Lung (tissue), 12 donors: ENCODE measurements around the gene B3GNT8. TPM values are rescaled to one million over a fixed set of nuclear protein-coding genes. Genes with fewer than 3 reads are reported as not detected.

Source experiments
- ATAC-seq: fragments of 200-7000 bp; cut with Tn5 transposase; one replicate; pipeline ENCODE4 v1.9.1; 2020; ENCODE audit warnings: moderate number of reproducible peaks; ENCODE audit not compliant: insufficient read depth, low FRiP score
- DNase-seq, 3 donors: peaks; one replicate each; pipeline ENCODE4 v3.0.0-alpha.2; 2013 to 2017
- H3K27ac ChIP-seq, 2 donors: one replicate each; pipeline ENCODE4 v1.5.1; 2013; ENCODE audit warnings: mild to moderate bottlenecking in 2 of 2, moderate library complexity in 2 of 2, control low read depth in 1 of 2, inconsistent platforms in 1 of 2, low read depth in 1 of 2, low read length in 1 of 2
- H3K27me3 ChIP-seq, 3 donors: one replicate each; pipeline ENCODE4 v1.5.1; 2013; ENCODE audit warnings: low read length in 2 of 3; ENCODE audit not compliant: control insufficient read depth in 3 of 3, insufficient read depth in 3 of 3
- H3K36me3 ChIP-seq, 4 donors: one replicate each; pipeline ENCODE4 v1.5.1; 2013; ENCODE audit warnings: low read length in 4 of 4, mild to moderate bottlenecking in 1 of 4, moderate library complexity in 1 of 4; ENCODE audit not compliant: control insufficient read depth in 4 of 4, insufficient read depth in 4 of 4
- H3K4me1 ChIP-seq, 5 donors: one replicate each; pipeline ENCODE4 v1.5.1; 2013; ENCODE audit warnings: low read length in 5 of 5, mild to moderate bottlenecking in 2 of 5, moderate library complexity in 1 of 5; ENCODE audit not compliant: control insufficient read depth in 5 of 5, insufficient read depth in 5 of 5
- H3K4me3 ChIP-seq: one replicate; pipeline ENCODE4 v1.5.1; 2013; ENCODE audit warnings: mild to moderate bottlenecking, control low read depth, moderate library complexity
- H3K9ac ChIP-seq, 2 donors: one replicate each; pipeline ENCODE4 v1.5.1; 2013; ENCODE audit warnings: low read length in 2 of 2, control low read depth in 1 of 2; ENCODE audit not compliant: insufficient read depth in 1 of 2
- H3K9me3 ChIP-seq, 4 donors: one replicate each; pipeline ENCODE4 v1.5.1; 2013; ENCODE audit warnings: low read length in 3 of 4, mild to moderate bottlenecking in 1 of 4, moderate library complexity in 1 of 4; ENCODE audit not compliant: control insufficient read depth in 4 of 4, insufficient read depth in 3 of 4
- CTCF ChIP-seq: IDR thresholded peaks from 2 replicates; pipeline ENCODE4 v1.5.1; 2012; ENCODE audit warnings: mild to moderate bottlenecking; ENCODE audit errors: control extremely low read depth, extremely low read depth
- WGBS, 2 donors: extraction: QIAGEN DNeasy Blood & Tissue Kit; methylation state at CpG; one replicate each; pipeline ENCODE4 v1.1.7; 2013; 5-methylcytosine and 5-hydroxymethylcytosine counted together
- polyA plus RNA-seq, 2 donors: library from polyadenylated mRNA; stranded (reverse); fragments of 200-250 nt; gene quantifications; one replicate each; pipeline ENCODE4 v1.2.1, GENCODE V29; 2013
- total RNA-seq, 2 donors: library from RNA; depleted of rRNA in 1 of 2; stranded (reverse); fragments of >200 nt in 1 of 2; gene quantifications; one replicate each; pipeline ENCODE4 v1.2.1, GENCODE V29; 2014 to 2021
- donor health status: control.
- donor health status: control.
- donor health status: Bipolar disorder and iron deficiency.
- donor health status: healthy.
- donor health status: DM: yes; HTN: yes; CAD: no.

Gene B3GNT8
- total and polyA plus RNA-seq, 4 donors = 6.2 to 39.0 (median 32.8) TPM

- peaks cover 0 to 31% (median 11%) of the 10 kb centered on the region in 4 donors for H3K36me3 ChIP-seq
- H3K27ac ChIP-seq = peak overlapping the region; percentile 66 to 90
- ATAC-seq = peak; percentile 5
- WGBS, 2 donors = 2 to 3% methylated on average over 19 to 23 of the region's 23 CpGs
- TF ChIP-seq CTCF = no peak
- H3K4me1 ChIP-seq = peaks cover 0 to 23% (median 13%) of the 10 kb centered on the region in 5 donors
- peak overlapping the region; percentile 13 to 33 for H3K9ac ChIP-seq
- no peak overlapping the region for H3K4me3 ChIP-seq
- no peaks in the 10 kb centered on the region for H3K27me3 ChIP-seq
- peak; percentile 24 to 53 (median 32) for DNase-seq
- peaks cover 0 to 3% (median 0%) of the 10 kb centered on the region in 4 donors for H3K9me3 ChIP-seq
These were observed 690 bp upstream of the B3GNT8 start for GRCh38 chr19:41427647-41428480.

- H3K4me3 ChIP-seq = peak overlapping the region; percentile 35
- no peaks in the 10 kb centered on the region for H3K9me3 ChIP-seq
- H3K4me1 ChIP-seq = peaks cover 0 to 26% (median 13%) of the 10 kb centered on the region in 5 donors
- peaks cover 0 to 29% (median 3%) of the 10 kb centered on the region in 4 donors for H3K36me3 ChIP-seq
- H3K27ac ChIP-seq = peak overlapping the region; percentile 59 to 86
- DNase-seq (no peak), ATAC-seq (no peak)
- 62 to 80% methylated on average over 36 of the region's 36 CpGs for WGBS, 2 donors
- no peak overlapping the region for H3K9ac ChIP-seq
- no peaks in the 10 kb centered on the region for H3K27me3 ChIP-seq
- TF ChIP-seq CTCF = no peak
These were observed 895 bp downstream of the B3GNT8 start for GRCh38 chr19:41426116-41426841.

DNA sequence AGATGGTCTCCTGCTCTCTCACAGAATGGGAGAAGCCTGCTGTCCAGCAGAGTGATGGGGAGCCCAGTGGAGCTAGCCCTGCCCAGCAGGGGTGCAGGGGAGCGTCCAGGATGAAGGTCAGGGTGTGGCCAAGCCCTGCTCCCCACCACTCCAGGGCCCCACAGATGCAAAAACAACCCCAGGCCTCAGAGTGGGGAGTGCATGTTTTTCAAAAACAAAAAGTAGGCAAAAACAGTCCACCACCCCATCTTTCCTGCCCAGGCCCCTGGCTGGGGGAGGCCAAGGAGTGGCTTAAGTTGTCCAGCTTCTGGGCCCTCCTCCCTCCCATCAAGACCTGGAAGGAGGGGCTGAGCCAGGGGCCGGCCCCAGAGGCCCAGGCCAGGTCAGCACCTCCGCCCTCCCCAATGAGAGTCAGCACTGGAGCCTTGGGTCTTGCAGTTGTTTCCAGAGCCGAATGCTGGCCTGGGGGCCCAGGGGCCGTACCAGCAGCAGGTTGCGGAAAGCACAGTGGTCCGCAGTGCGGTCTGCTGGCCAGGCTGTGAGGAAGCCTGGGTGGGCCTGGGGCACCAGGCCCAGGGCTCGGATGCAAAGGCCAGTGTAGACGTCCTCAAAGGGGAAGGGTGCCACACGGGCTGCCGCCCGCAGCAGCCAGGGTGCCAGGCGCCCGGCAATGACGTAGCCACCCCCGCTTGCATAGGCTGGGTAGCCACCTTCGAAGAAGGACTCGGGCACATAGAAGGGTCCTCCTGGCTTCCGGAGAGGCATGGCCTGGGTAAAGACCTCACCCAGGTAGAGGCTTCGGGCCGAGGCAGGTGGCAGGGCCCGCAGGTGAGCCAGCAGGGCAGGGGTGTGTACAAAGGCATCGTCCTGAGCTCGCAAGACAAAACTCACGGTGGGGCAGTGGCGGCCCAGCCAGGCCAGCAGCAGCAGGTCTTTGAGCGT, 1.7 kb downstream of the B3GNT8 start:
- no peaks in the 10 kb centered on the region for H3K9me3 ChIP-seq
- H3K4me3 ChIP-seq = peak overlapping the region; percentile 11
- DNase-seq = no peak
- H3K9ac ChIP-seq = no peak overlapping the region
- no peaks in the 10 kb centered on the region for H3K27me3 ChIP-seq
- no peak for ATAC-seq
- TF ChIP-seq CTCF = no peak
- peaks cover 0 to 36% (median 4%) of the 10 kb centered on the region in 4 donors for H3K36me3 ChIP-seq
- peaks cover 0 to 31% (median 13%) of the 10 kb centered on the region in 5 donors for H3K4me1 ChIP-seq
- H3K27ac ChIP-seq = peak overlapping the region in 1 of 2 donors; percentile 59
- 73 to 83% methylated on average over 28 of the region's 28 CpGs for WGBS, 2 donors
